HG02973 (cell line): ENCODE results near the gene LSM2.
"Not testable (repeated sequence)": the region's sequence is repeated elsewhere in the genome, so short reads cannot be mapped to it uniquely, and the experiment has no call there.

Source experiments
- ATAC-seq: cut with Tn5 transposase; IDR thresholded peaks from one replicate; pipeline ENCODE4 v1.9.1; 2021; ENCODE audit warnings: moderate library complexity; ENCODE audit not compliant: unreplicated experiment

Gene LSM2

GRCh38 chr6:31806470-31807272 is at the start of gene LSM2:
TSS of gene LSM2 (minus strand) at chr6:31806966. CDS start at chr6:31806757, 209 bp downstream.
- peak; percentile 71 for ATAC-seq

GRCh38 chr6:31851980-31852718 is 45.4 kb upstream of the LSM2 start:
- ATAC-seq: not testable (repeated sequence)

GRCh38 chr6:31851485-31851832 is 44.7 kb upstream of the LSM2 start:
- ATAC-seq: no peak

DNA sequence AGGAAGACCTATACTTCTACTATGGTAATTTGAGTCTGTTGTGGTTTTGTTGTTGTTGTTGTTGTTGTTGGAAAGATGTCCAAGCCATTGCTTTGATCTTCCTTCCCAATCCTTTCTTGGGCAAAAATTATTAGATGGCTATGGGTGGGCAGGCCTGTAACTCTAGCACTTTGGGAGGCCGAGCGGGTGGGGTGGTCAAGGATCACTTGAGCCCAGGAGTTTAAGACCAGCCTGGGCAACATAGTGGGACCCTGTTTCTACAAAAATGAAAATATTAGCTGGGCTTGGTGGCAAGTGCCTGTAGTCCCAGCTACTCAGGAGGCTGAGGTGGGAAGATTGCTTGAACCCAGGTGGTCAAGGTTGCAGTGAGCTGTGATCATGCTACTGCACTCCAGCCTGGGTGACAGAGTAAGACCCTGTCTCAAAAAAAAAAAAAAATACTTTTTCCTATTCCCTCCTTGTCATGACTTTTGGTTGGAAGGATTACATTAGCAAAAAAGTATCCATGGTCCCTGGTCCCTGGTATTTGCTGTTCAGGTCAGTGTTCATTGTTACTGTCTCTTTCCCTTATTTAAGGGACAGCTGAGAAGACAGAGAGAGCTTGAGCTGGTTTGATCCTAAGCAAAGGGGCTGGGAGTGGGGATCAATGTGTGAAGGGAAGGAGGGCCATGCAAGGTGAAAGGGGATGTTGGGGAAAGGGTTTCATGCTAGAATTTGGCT is 44.2 kb upstream of the LSM2 start:
- ATAC-seq: no peak

GRCh38 chr6:31847276-31847978 is 40.7 kb upstream of the LSM2 start:
- ATAC-seq: no peak

DNA sequence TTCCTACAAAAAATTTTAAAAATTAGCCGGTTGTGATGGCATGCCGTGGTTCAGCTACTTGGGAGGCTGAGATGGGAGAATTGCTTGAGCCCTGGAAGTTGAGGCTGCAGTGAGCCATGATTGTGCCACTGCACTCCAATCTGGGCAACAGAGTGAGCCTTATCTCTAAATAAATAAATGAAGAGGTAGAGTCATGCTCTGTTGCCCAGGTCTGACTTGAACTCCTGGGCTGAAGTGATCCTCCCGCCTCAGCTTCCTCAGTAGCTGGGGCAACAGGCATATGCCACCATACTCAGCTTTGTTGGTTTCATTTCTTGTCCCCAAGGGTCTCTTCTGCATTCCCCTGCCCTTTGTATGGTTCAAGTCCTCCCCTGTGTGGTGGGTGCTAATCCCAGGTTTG is 37.7 kb upstream of the LSM2 start:
- ATAC-seq: no peak

DNA sequence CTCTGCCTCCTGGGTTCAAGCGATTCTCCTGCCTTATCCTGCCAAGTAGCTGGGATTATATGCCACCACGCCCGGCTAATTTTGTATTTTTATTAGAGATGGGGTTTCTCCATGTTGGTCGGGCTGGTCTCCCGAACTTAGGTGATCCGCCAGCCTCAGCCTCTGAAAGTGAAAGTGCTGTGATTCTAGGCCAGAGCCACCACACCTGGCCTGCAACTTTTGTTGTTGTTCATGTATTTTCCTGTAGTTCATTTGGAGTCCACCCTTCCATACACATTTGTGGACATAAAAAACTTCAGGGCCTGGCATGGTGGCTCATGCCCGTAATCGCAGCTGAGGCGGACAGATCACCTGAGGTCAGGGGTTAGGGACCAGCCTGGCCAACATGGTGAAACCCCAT is 35.3 kb upstream of the LSM2 start:
- ATAC-seq: no peak

GRCh38 chr6:31839779-31840126 is 33.0 kb upstream of the LSM2 start:
- ATAC-seq: not testable (repeated sequence)

- no peak for ATAC-seq
These were observed 32.2 kb upstream of the LSM2 start for GRCh38 chr6:31838968-31839367.

DNA sequence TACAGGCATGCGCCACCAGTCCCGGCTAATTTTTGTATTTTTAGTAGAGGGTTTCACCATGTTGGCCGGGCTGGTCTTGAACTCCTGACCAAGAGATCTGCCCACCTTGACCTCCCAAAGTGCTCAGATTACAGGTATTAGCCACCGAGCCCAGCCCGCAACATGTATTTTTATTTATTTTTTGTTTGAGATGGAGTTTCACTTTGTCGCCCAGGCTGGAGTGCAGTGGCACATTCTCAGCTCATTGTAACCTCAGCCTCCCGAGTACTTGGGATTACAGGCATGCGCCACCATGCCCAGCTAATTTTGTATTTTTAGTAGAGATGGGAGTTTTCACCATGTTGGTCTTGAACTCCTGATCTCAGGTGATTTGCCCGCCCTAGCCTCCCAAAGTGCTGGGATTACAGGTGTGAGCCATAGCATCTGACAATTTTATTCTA is 31.4 kb upstream of the LSM2 start:
- not testable (repeated sequence) for ATAC-seq

DNA sequence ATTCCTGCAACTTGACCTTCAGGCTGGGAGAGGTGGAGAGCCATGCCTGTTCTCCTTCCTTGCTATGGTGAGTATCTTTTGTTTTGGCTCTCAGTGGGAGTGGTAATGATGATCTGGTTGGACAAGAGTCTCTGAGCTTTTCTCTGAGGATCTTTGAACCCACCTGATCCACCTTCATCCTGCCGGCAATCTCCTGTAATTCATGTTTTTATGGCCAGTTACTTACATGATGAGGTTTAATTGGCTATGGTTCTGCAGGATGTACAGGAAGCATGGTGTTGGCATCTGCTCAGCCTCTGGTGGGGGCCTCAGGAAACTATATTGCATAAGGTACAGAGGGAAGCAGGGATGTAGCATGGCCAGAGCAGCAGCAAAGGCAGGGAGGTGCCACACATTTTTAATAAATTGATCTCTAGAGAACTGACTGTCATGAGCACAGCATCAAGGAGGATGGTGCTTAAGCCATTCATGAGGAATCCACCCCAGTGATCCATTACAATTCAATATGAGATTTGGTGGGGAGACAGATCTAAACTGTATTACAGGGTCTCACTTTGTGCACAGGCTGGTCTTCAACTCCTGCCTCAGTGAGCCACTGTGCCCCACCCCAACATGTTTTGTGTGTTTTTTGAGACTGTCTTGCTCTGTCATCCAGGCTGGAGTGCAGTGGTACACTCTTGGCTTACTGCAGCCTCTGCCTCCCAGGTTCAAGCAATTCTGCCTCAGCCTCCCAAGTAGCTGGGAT is 30.8 kb upstream of the LSM2 start:
- no peak for ATAC-seq

GRCh38 chr6:31836474-31837368 is 30.0 kb upstream of the LSM2 start:
- ATAC-seq: no peak

GRCh38 chr6:31836047-31836473 is 29.3 kb upstream of the LSM2 start:
- no peak for ATAC-seq

DNA sequence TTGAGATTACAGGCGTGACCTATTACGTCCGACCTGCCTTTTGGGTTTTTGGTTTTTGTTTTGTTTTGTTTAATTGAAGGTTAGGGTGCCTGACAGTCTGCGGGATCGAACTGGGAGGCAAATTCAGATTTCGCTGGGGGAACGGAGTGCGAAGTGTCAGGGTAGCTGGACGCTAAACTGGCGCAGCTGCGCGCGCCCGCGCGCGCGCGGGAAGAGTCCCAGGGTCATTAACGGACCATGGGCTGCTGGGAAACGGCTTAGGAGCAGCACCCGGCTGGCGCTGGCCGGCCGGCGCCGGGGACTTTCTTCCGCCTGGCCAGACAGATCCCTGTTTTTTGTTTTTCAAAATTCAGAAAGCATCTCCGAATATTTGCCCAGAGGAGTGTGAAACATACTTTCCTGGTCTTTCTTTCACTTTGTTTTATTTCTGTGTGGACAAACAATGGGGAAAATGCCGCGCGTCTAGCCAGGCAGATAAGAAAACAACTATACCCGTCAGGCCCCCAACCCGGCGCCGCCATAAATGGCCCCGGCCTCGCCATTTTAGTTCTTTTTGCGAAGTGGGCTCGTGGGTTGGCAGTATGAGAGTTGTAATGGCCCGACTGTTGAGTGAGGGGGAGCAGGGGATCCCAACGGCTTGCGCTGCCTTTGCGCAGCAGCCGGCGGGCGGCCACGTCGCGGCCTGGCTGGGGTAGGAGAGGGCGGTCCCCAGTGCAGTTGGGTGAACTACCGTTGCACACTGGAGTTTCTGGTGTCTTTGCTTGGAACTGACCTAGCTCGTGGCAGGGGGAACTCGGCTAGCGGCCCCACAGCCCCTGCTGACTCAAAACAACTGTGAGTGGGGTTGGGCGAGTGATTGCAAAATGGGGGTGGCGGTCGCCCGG is 27.8 kb upstream of the LSM2 start:
- peak; percentile 34 for ATAC-seq

DNA sequence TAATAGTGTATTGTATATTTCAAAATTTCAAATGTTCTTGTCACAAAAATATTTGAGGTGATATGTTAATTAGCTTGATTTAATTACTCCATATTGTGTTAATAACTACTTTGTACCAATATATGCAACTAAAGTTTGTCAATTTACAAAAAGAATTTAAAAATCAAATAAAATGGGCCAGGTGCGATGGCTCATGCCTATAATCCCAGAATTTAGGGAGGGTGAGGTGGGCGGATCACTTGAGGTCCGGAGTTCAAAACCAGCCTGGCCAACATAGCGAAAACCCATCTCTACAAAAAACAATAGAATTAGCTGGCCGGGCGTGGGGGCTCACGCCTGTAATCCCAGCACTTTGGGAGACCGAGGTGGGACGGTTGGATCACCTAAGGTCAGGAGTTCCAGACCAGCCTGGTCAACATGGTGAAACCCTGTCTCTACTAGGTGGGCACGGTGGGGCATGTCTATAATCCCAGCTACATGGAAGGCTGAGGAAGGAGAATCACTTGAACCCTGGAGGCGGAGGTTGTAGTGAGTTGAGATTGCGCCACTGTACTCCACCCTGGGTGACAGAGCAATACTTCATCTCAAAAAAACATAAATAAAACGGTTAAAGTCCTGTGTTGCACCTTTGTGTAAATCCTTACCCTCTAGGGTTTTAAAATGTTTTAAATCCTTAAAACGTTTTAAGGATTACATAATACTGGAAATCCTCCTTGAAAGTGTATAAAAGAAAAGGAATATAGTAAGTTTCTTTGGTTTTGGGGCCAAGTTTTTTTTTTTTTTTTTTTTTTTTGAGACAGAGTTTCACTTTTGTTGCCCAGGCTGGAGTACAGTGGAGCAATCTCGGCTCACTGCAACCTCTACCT is 24.8 kb upstream of the LSM2 start:
- no peak for ATAC-seq

GRCh38 chr6:31830886-31831335 is 24.1 kb upstream of the LSM2 start:
- no peak for ATAC-seq

GRCh38 chr6:31829633-31830283 is 23.0 kb upstream of the LSM2 start:
- ATAC-seq: no peak
